Upper lobe of left lung (tissue), 4 donors: Measurements from ENCODE around the gene UNC45A.
A peak's percentile ranks its signal among the peaks of the same experiment; 100 is the strongest.

Experiments used
- CTCF ChIP-seq, 6 experiments: fragments of 450-650 bp in 4 of 6; fragments of 200-600 bp in 2 of 6; sonication (generic) in 2 of 6; IDR thresholded peaks; one replicate each; pipeline ENCODE4 v1.5.1; 2016 to 2019; ENCODE audit warnings: antibody characterized with exemption in 6 of 6
- POLR2A ChIP-seq, 4 donors: fragments of 450-650 bp; IDR thresholded peaks; one replicate each; pipeline ENCODE4 v1.5.1; 2016 to 2017; ENCODE audit warnings: antibody characterized with exemption in 4 of 4, mild to moderate bottlenecking in 2 of 4

- TF ChIP-seq CTCF (IDR thresholded peaks at IDR 0.05), result peak in 1 of 6 experiments; percentile 20
- peak in 3 of 4 donors; percentile 55 to 78 (median 73) for TF ChIP-seq POLR2A (IDR thresholded peaks at IDR 0.05)
Observed at GRCh38 chr15:90994417-90995311, 59.6 kb downstream of the UNC45A start, which contains the start of gene PRC1.
